ENCODE data around the gene DYDC2.

- TF ChIP-seq CTCF (conservative IDR thresholded peaks at IDR 0.05): no peak
- no peak for TF ChIP-seq EZH2 (IDR thresholded peaks at IDR 0.05; ENCODE audit: low read depth)
These were observed 31.7 kb upstream of the DYDC2 start for GRCh38 chr10:80324891-80325364.

Measured in PC-9 (cell line).